ENCODE measurements around the gene CHRDL1. TPM values are rescaled to one million over a fixed set of nuclear protein-coding genes. Genes with fewer than 3 reads are reported as not detected.

Gene CHRDL1
- total RNA-seq, 4 donors from 2014 or later, result 102 to 404 (median 210) TPM

DNA sequence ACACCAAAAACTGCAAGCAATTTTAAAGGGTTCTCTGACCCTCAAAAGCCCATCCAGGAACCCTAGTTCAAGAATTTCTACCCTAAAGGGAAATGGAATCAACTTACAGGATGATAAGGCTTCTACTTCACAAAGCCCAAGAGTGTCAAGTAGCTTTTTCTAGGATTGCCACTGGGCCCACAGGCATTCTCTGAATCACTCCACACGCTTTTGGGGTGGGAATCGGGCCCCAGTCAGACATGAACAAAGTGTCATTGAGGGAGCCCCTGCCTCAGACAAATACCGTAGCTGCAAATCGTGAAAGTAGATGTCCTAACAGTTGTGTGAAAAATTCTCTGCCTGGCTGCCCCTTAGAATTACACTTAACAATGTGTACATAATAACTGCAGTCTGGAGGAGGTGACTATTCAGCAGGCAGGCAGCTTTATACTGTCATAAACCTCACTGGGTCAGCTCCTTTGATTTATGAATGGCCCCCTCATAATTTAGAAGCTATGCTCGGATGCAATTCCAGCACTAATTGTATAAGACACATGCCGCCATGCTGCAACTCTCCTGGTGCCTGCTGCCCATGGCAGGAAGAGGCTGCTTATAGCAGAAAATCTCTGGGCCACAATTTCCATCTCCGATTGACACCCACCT, 36.7 kb downstream of the CHRDL1 start:
- TF ChIP-seq CTCF (IDR thresholded peaks at IDR 0.05; ENCODE audit: low read depth), result no peak

DNA sequence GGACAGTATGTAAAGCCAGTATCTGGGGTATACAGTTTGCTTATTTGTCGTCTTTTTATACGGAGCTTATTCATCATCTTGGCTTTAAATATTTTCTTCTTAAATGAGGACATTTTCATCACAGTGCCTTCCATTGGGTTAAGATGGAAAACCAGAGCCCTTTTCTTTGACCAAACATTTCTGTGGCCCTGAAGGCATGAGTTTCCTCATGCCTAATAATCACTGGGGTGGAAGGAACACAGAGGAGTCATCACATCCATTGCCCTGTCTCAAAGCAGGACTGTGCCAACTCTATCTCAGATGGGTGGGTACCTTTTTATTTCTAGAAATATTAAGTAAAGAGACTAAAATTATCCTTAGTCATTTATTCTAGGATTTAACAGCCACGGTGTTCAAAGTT, 40.0 kb downstream of the CHRDL1 start:
- TF ChIP-seq CTCF (IDR thresholded peaks at IDR 0.05; ENCODE audit: low read depth), result no peak

- TF ChIP-seq CTCF (IDR thresholded peaks at IDR 0.05; ENCODE audit: low read depth), result no peak
These were observed 40.6 kb downstream of the CHRDL1 start for GRCh38 chrX:110755061-110755460.

GRCh38 chrX:110750526-110751189, 45.0 kb downstream of the CHRDL1 start:
- no peak for TF ChIP-seq CTCF (IDR thresholded peaks at IDR 0.05; ENCODE audit: low read depth)

DNA sequence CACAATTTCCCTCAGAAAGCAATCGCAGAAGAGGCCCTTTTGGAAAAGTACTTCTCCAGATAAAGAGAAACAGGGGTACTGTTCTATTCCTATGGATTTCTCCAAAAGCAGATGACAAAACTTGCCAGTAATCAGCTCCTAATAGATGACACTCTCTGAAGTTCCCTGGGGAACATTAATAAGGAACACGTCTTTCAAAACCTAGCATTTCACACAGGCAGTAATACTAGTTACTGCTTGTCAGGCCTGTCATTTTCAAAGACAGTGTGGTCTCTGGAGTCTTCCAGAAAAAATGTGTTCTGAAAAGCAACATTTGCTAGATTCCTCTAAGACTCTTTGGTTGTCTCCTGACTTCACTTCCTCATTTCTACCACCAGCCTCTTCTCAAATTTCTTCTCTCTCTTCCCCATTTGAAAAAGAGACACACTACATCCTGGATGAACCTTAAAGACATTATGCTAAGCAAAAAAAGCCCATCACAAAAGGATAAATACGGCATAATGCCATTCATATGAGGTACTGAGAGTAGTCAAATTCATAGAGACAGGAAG, 47.3 kb downstream of the CHRDL1 start:
- no peak for TF ChIP-seq CTCF (IDR thresholded peaks at IDR 0.05; ENCODE audit: low read depth)

- no peak for TF ChIP-seq CTCF (IDR thresholded peaks at IDR 0.05; ENCODE audit: low read depth)
These were observed 49.6 kb downstream of the CHRDL1 start for GRCh38 chrX:110746014-110746413.

DNA sequence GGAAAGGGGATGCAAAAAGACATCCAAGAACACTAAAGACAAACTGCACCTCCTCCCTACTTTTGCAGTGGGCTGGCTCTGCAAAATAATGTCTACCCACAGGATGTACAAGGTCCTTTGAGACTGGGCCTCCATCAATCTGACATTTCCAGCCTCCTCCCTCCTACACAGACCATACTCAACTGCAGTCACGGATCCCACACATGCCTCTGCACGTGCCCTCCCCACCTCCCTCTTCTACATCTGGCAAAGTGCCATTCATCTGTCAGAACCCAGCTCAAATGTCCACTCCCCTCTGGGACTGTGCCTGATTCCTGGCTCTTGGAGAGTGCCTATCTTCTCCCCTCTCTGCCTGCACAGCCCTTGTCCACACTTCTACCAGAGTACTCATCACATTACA, 50.3 kb downstream of the CHRDL1 start:
- no peak for TF ChIP-seq CTCF (IDR thresholded peaks at IDR 0.05; ENCODE audit: low read depth)
